PC-3 (cell line): Measurements from ENCODE around the gene VTN.

Experiments
- CTCF ChIP-seq: fragments of 300-600 bp; sonication (generic); conservative IDR thresholded peaks from 2 replicates; pipeline ENCODE4 v1.5.1; 2017; ENCODE audit warnings: antibody characterized with exemption, low read depth, mild to moderate bottlenecking, low read length
- EZH2 ChIP-seq: fragments of 300-600 bp; sonication (generic); IDR thresholded peaks from one replicate; pipeline ENCODE4 v1.6.1; 2017; ENCODE audit warnings: antibody characterized with exemption, mild to moderate bottlenecking, low read length; ENCODE audit not compliant: unreplicated experiment
- EZH2phosphoT487 ChIP-seq: fragments of 300-600 bp; sonication (generic); IDR thresholded peaks from 2 replicates; pipeline ENCODE4 v1.6.1; 2018; ENCODE audit warnings: mild to moderate bottlenecking, antibody characterized with exemption, low read length, borderline replicate concordance

- TF ChIP-seq CTCF, result no peak
- TF ChIP-seq EZH2, result no peak
- TF ChIP-seq EZH2phosphoT487, result no peak
Measured at GRCh38 chr17:28381141-28381825, 11.2 kb upstream of the VTN start.
